Glomerular visceral epithelial cell (primary cell): Measurements from ENCODE around the gene FCRL3.
"Not testable (repeated sequence)": the region's sequence is repeated elsewhere in the genome, so short reads cannot be mapped to it uniquely, and the experiment has no call there.

Experiments used
- DNase-seq: peaks from one replicate; pipeline ENCODE4 v3.0.0-alpha.2; 2016; ENCODE audit errors: extremely low spot score

Gene FCRL3

GRCh38 chr1:157700732-157701131 is at the start of gene FCRL3:
FCRL3 (minus strand) TSS chr1:157700769; CDS start chr1:157700489, 280 bp downstream.
- DNase-seq: no peak

GRCh38 chr1:157748262-157748817 is 47.8 kb upstream of the FCRL3 start:
- DNase-seq: no peak

- peak; percentile 1 for DNase-seq
Measured at GRCh38 chr1:157739229-157739901, 38.8 kb upstream of the FCRL3 start.

GRCh38 chr1:157735991-157736390 is 35.4 kb upstream of the FCRL3 start:
- DNase-seq: not testable (repeated sequence)

GRCh38 chr1:157734321-157734720 is 33.8 kb upstream of the FCRL3 start:
- DNase-seq: no peak

- no peak for DNase-seq
Measured at GRCh38 chr1:157732755-157733154, 32.2 kb upstream of the FCRL3 start.

DNA sequence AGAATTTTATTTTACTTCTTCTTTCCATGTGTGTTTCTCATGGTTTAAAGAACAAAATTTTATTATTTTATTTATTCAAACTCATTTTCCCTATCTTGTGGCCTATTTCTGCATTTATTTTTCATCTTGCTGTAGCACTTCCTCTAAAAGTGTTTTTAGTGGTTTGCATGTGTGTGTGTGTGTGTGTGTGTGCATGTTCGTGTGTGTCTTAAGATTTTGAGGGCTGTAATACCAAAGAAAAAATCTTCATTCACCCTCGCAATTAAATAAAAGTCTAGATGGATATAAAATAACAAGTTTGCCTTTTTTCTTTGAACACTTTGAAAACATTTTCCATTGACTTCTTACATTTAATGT is 24.6 kb upstream of the FCRL3 start:
- no peak for DNase-seq

- DNase-seq: no peak
Measured at GRCh38 chr1:157724537-157725220, 24.1 kb upstream of the FCRL3 start.

GRCh38 chr1:157723157-157723556 is 22.6 kb upstream of the FCRL3 start:
- no peak for DNase-seq

- no peak for DNase-seq
Measured at GRCh38 chr1:157721985-157722384, 21.4 kb upstream of the FCRL3 start.

DNA sequence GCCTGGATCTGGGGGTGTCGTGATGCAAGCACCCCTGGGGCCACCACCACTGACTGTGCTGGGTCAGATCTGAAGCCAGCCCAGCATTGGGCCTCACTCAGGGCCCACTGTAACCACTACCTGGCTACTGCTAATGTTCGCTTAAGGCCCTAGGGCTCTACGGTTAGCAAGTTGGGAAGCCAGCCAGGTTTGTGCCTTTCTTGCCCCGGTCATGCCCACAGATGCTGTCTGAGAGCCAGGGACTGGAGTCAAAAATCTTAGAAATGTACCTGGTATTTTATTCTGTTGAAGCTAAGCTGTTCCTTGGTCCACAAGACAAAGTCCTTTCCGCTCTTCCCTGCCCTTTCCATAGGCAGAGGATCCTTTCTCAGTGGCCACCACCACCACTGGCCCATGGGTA is 15.2 kb upstream of the FCRL3 start:
- no peak for DNase-seq

- DNase-seq: no peak
Measured at GRCh38 chr1:157711802-157712201, 11.2 kb upstream of the FCRL3 start.

DNA sequence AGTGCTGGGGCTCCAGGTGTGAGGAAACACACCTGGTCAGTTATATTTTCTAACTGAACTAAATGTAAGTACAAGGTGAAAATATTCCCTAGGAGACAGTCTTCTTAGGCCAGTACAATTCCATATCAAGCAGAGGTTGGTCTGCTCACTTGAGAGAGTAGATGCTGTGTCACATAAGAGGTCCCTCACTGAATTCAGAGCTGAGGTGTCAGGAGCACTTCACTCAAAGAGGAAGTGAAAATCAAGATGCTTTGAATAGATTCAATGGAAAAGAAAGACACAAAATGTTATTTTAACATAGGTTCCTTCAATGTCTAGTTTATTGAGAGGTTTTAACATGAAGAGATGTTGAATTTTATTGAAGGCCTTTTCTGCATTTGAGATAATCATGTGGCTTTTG is 4.3 kb upstream of the FCRL3 start:
- DNase-seq: no peak

DNA sequence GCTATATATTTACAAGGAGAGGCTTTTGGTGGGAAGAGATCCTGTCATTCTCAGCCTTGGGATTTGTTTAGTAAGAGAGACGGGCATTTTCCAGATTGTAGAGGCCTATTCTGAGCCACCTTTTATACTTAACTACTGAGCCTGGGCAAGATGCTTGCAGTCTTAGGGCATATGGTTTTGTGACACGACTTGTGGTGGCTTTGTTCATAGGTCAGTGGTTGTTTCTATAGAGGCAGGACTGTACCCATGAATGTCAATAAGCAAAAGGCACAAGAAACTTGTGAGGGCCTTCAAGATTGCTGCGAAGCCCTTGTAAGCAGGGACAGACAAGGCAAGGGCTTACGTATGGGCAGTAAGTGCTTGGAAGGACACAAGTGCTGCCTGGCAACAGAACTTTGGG is 3.4 kb upstream of the FCRL3 start:
- DNase-seq: no peak

GRCh38 chr1:157702308-157702825 is 1.8 kb upstream of the FCRL3 start:
- no peak for DNase-seq

GRCh38 chr1:157700305-157700704 is 264 bp downstream of the FCRL3 start:
- no peak for DNase-seq

- DNase-seq: no peak
Measured at GRCh38 chr1:157697781-157698569, 2.6 kb downstream of the FCRL3 start.

- DNase-seq: no peak
Measured at GRCh38 chr1:157696966-157697628, 3.5 kb downstream of the FCRL3 start.

DNA sequence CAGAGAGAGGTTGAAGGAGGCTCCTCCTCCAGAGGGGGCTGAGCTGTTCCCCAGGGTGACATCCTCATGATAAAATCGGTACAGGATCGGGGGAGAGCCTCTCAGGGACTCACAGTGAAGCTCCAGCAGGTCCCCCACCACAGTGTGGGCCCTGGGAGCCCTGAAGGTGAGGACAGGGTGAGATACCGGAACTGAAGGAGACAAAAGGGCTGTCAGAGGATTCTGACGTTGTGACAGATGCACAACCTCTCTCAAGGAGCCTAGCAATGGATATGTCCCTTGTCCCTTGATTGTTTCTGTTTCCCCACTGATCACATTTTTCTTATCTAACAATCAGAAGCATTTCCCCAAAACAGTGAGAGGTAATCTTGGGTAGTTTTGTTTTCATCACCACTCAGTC is 5.2 kb downstream of the FCRL3 start:
- DNase-seq: no peak

- peak; percentile 35 for DNase-seq
Measured at GRCh38 chr1:157691285-157691920, 9.2 kb downstream of the FCRL3 start.

- no peak for DNase-seq
Measured at GRCh38 chr1:157682710-157683437, 17.7 kb downstream of the FCRL3 start.
